HuH-7.5 (cell line): ENCODE measurements around the gene NALF2.

ENCODE experiments used
- DNase-seq: peaks from one replicate; pipeline ENCODE4 v3.0.0; 2011; ENCODE audit warnings: low spot score

The NALF2 gene

DNA sequence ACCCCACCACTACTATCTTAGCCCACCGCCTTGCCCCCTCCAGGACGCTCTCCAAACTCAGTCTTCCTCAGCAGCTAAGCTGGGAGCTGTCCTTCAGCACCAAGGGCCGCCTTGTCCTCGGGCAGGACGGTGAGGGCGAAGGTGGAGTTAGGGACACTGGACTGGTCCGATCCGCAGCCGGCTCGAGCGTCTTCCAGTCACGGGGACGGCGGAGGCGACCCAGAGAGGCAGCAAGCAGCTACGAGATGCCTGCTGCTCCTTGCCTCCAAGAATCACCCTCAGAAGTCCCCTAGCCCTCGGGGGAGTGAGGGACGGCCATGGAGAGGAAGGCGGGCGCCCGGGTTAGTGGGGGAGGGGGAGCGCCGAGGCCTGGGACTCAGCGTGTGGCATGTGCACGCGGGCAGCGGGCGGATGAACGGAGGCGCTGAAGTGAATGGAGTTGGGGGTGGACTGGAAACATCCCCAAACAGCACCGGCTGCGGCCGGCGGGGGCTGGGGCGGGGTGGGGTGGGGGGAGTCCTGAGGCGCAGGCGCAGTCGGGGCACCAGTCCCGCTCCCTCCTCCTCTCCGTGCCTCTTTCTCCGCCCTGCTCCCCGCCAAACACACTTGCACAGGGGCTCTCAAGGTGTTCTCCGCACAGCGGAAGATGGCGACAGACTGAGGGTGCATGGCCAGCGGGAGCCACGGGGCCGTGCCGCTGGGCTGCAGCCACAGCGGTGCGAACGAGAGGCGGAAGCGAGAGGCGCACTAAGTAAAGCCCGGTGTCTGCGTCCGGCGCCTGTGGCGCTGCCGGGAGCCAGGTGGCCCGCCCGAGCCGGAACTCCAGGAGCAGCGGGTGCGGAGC is at the start of gene NALF2:
Gene NALF2, plus strand, starts transcription at position 545 of the 844 bp plus-strand sequence. CDS start 957 bp downstream, outside the sequence.
- no peak for DNase-seq

DNA sequence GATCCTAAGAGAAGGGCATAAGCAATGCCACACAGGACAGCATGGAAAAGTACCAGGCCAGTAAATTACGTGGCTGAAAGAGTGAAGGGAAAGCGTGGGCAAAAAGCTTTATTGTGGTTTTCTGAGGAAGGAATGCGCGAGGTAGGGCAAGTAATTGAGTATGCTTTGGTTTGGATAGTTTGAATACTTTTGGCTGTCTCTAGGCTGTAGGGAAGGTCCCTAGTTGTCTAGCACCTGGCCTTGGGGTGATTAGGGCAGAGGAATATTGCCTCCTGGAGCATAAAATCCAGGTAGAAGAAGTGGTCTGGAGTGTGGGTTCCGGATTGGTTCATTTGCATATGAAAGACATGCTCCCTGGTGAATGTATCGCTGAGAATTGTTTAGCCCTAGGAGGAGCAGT is 46.4 kb upstream of the NALF2 start:
- DNase-seq: no peak

DNA sequence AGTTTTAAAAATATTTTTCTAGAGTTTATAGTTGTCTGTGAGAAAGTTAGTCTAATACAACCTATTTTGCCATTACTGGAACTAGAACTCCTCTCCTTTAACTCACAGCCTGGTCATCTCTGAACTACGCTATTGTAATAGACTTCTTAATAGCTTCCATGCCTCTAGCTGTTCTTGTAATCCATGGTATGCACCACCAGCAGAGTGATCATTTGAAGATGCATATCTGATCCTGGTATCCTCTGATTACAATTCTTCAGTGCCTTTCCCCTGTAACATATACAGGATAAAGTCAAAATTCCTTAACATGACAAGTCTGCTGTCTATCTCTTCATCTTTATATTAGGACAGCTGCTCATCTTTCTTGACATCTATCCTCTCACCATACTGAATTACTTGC is 37.6 kb upstream of the NALF2 start:
- no peak for DNase-seq

GRCh38 chrX:69469975-69470374 is 34.2 kb upstream of the NALF2 start:
- no peak for DNase-seq

GRCh38 chrX:69489625-69490024 is 14.5 kb upstream of the NALF2 start:
- no peak for DNase-seq

GRCh38 chrX:69493193-69493592 is 10.9 kb upstream of the NALF2 start:
- peak; percentile 35 for DNase-seq

DNA sequence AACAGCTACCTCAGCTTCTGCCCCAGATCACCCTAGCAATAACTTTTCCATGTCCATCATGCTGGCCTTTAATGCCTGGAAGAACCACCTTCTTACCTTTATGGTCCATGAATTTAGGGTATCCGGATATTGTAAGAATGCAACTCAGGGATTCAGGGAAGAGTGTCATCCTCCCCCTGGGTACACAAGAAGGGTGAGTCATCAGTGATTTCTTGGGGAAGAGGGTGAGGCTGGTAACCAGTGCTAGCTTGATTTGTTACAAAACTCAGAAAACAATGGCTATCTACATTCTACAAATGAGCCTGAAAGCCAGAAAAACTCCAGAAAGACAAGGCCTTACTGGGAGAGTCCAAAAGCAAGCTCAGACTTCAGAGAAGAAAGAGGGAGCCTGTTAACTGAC is 10.4 kb upstream of the NALF2 start:
- no peak for DNase-seq

- no peak for DNase-seq
These were observed 7.9 kb upstream of the NALF2 start for GRCh38 chrX:69496183-69496582.

DNA sequence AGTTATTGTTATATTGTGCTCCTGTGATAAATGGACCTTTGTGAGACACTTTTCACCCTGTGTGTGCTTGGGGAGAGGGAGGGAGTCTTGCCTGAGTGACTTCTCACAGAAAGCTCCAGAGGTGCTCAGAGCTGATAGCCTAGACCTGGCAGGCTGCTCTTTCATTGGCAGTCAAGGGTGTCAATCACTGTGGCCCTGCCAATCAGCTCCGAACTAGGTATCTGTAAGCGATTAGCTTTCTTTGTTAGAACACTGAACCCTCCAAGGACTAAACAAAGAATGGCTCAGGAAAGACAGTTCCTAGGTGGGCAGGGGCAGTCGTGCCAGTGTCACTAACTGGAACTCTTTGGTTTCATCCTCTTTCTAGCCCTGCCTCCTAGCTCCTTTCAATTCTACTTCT is 2.7 kb upstream of the NALF2 start:
- DNase-seq: no peak

GRCh38 chrX:69503228-69503781 is 821 bp upstream of the NALF2 start:
- no peak for DNase-seq

DNA sequence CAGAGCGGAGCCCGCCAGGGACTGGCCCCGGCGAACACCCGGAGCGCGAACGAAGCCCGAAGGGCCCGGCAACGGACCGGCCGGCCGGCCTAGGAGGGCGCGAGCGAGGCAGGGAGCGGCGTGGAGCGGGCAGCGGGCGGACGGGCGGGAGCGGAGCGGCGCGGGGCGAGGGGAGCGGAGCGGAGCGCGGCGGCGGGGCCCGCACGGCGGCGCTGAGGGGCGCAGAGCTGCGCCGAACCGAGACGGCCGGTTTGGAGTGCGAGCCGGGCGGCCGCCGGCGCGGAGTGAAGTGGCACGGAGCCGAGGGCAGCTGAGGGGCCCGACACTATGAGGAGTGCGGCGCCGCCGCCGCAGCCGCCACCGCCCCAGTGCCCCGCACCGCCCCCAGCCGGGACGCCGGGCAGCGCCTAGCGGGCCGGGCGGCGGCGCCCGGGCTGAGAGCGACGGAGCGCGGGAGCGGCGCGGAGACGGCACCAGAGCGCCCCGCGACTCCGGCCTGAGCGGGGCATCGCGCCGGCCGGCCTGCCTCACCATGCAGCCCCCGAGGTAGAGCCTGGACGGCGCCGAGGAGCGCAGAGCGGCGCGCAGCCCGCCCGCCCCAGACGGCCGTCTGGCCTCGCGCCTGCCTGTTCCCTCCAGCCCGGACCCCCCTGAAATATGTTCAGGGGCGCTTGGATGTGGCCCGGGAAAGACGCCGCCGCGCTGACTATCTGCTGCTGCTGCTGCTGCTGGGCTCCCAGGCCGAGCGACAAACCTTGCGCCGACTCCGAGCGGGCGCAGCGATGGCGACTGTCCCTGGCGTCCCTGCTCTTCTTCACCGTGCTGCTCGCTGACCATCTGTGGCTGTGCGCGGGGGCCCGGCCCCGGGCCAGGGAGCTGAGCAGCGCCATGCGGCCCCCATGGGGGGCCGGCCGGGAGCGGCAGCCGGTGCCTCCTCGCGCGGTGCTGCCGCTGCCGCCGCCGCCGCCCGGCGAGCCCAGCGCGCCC is 793 bp downstream of the NALF2 start:
- DNase-seq: no peak

DNA sequence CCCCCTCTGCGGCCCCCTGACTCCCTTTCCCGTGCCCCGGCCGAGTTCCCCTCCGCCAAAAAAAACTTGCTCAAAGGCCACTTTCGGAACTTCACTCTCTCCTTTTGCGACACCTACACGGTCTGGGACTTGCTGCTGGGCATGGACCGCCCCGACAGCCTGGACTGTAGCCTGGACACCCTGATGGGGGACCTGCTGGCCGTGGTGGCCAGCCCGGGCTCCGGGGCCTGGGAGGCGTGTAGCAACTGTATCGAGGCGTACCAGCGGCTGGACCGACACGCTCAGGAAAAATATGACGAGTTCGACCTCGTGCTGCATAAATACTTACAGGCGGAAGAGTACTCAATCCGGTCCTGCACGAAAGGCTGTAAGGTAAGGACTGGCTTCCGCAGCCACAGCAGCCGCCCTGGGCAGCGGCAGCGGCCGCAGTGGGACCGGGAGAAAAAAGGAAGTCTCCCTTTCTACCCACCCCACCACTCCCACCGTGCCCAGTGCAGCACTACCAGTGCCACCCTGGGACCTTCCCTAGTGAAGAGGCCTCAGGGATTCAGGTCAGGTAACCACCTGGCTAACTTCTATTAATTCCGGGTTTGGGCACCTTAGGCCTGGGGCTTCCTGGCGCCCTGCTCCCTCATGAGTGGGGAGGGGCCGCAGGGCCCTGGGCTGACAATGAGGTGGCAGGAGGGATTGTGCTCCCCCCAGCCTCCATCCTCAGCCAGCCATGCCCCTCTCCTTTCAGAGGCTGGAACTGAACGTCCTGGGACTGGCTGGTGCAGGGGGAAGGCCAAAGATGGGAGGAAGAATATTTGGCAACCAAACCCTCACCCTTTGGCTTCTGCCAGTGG is 1.9 kb downstream of the NALF2 start:
- DNase-seq: no peak

DNA sequence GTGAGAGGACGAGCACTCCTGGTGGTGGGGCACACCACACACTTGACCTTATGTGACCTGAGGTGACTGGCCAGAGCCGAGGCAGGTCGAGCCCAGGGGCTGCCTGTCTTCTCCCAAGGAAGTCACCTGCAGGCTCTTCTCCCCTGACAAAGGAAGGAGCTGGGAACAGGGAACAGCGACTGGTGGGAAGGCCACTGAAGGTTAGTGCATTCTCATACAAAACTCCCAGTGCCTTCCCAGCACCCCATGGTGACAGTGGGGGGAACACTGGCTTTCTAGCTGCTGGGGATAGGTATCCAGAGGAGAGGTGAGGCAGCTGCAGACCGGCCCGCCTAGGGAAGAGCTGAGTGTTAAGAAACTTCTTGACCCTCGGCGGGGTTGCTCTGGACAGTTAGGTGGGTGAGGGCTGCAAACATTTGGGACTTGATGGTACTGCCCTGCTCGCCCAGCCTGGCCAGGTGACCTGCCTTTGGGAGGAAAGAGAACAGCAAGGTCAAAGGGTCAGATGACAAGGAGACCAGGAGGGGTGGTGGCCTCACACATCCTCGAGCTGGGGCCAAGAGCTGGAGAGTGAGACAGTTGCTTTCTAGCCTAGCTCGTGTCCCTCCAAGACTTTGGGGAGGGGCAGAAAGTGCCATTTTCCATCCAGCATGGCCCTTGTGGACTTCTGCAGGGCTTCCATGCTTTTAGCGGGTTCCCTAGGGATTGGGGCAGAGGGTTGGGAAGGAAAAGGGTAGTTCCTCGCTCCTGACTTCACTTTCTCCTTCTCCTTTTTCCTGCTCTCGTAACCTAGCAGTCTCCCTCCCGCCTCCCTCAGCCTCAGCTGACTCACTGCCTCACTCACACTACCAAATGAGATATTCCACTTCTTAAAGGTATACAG is 2.7 kb downstream of the NALF2 start:
- no peak for DNase-seq

DNA sequence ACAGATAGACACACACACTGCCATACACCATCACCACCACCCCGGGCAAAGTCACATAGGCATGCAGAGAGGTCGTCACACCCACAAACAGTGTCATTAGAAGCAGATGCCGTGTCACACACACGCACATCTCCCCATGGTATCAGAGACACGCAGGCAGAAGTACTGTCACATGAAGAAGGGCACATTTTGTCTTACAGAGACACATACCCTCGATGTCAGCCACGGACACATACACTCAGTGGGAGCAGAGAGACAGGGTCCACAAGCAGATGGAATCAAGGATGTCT is 3.3 kb downstream of the NALF2 start:
- no peak for DNase-seq

DNA sequence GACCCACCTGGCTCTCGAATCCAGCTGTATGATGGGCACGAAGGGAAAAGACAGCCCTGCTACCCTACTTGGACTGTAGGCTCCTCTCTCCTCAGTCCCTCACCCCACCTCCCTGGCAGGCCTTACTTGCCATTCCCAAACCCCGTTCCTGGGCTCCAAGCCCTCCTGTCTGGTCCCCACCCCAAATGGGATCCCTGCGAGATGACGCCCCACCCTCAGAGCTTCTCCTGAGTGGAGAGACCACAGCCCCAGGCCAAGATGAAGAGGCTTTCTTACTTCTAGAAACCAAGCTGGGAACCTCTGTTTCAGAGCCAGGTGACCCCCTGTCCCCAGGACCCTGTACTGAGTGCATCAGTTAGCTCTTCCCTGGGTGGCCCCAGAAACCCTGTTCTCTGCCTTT is 4.5 kb downstream of the NALF2 start:
- DNase-seq: no peak

DNA sequence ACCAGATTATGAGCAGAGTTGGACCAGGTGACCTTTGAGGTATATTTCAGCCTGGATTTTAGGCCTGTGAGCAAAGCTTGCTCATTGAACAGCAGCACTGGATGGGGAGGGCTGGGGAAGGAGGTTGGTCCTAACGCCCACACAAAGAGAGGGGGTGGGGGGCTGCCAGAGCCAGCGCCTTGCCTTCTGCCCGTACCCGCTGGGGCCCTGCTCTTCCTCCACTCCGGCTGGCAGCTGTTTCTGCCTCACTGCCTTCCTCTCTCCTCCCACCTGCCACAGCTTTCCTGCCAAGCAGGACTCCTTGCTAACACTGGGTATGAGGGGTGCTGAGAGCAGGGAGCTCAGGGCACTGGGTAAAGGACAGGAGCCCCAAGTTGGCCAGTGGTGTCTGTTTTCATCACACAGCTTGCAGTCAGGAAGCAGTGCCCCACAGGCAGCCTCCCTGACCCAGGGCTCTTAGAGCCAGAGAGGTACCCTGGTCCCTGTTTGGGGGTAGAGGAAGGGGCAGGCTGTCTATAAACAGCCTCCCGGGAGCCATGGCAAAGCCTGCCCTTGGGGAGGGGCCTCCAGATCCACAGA is 6.1 kb downstream of the NALF2 start:
- no peak for DNase-seq

- no peak for DNase-seq
These were observed 6.9 kb downstream of the NALF2 start for GRCh38 chrX:69510914-69511513.

GRCh38 chrX:69522052-69522451 is 17.9 kb downstream of the NALF2 start:
- DNase-seq: no peak

- DNase-seq: no peak
These were observed 19.2 kb downstream of the NALF2 start for GRCh38 chrX:69523314-69523713.

DNA sequence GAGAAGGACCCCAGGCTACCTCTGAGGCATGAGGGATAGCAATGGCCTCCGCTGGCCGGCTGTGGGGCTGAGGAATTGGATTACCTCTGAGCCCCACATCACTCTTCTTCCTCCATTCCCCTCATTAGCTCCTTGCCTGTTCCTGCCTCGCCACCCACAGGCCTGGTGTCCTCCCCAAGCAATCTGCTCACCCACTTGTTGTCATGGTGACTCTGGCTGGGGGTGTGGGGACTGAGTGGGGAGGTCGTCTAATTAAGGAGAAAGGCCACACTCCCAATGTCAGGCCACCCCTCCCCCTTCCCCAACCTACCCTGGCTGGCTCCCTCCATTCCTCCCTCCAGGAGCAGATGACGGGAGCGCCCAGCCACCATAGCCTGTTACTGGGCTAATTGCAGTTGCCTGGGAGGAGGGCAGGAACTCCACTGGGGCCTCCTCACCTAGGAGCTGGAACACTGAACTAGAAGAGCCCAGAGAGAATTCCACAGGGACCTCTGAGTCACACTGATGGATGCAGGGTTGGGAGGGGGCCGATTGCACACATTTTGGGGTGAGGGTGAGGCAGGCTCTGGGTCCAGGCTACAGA is 20.7 kb downstream of the NALF2 start:
- DNase-seq: no peak
